PC-3 (cell line): ENCODE data around the gene PASK. TPM values are rescaled to one million over a fixed set of nuclear protein-coding genes. Genes with fewer than 3 reads are reported as not detected.

Source experiments
- ATAC-seq: fragments of 200-7000 bp; cut with Tn5 transposase; 2 replicates; pipeline ENCODE4 v1.9.1; 2020; ENCODE audit warnings: mild to moderate bottlenecking, moderate library complexity
- BruUV-seq: library from RNA; stranded (reverse); fragments of 400-500 nt; replicated peaks from 2 replicates; lab custom pipeline; 2021; lab: Mats Ljungman, UMichigan
- CTCF ChIA-PET: fragments of 300-600 bp; sonication (Branson Sonifier 250); formaldehyde crosslinking; loops from one replicate; lab custom pipeline; 2022; ENCODE audit warnings: antibody characterized with exemption; lab: Charles Lee
- POLR2A ChIA-PET: fragments of 300-600 bp; sonication (Branson Sonifier 250); formaldehyde crosslinking; loops from one replicate; lab custom pipeline; 2022; ENCODE audit warnings: antibody characterized with exemption; ENCODE audit not compliant: unreplicated experiment; lab: Charles Lee
- DNase-seq: peaks from one replicate; pipeline ENCODE4 v3.0.0-alpha.2; 2015
- H2AFZ ChIP-seq: fragments of 300-600 bp; sonication (generic); 2 replicates; pipeline ENCODE4 v1.6.0; 2016; ENCODE audit warnings: antibody characterized with exemption, low read length
- H3F3A ChIP-seq: fragments of 300-600 bp; sonication (generic); one replicate; pipeline ENCODE4 v1.6.0; 2017; ENCODE audit warnings: antibody characterized with exemption, low read length, control low read depth, mild to moderate bottlenecking; ENCODE audit not compliant: unreplicated experiment
- H3K27ac ChIP-seq: fragments of 300-600 bp; sonication (generic); 2 replicates; pipeline ENCODE4 v1.5.1; 2016; ENCODE audit warnings: mild to moderate bottlenecking, low read length
- H3K27me3 ChIP-seq: fragments of 300-600 bp; sonication (generic); 2 replicates; pipeline ENCODE4 v1.6.1; 2016; ENCODE audit warnings: low read length, mixed read lengths
- H3K36me3 ChIP-seq: fragments of 300-600 bp; sonication (generic); 2 replicates; pipeline ENCODE4 v1.6.1; 2016; ENCODE audit warnings: low read depth, mixed run types, low read length, mixed read lengths
- H3K4me1 ChIP-seq: fragments of 300-600 bp; sonication (generic); 2 replicates; pipeline ENCODE4 v1.5.1; 2016; ENCODE audit warnings: low read length; ENCODE audit not compliant: insufficient read depth
- H3K4me2 ChIP-seq: fragments of 300-600 bp; sonication (generic); 2 replicates; pipeline ENCODE4 v1.6.0; 2016; ENCODE audit warnings: low read length
- H3K4me3 ChIP-seq: fragments of 300-600 bp; sonication (generic); 2 replicates; pipeline ENCODE4 v1.5.1; 2016; ENCODE audit warnings: mild to moderate bottlenecking, low read length, mixed read lengths
- H3K79me2 ChIP-seq: fragments of 300-600 bp; sonication (generic); 2 replicates; pipeline ENCODE4 v1.6.1; 2017; ENCODE audit warnings: low read length, mixed read lengths
- H3K9ac ChIP-seq: fragments of 300-600 bp; sonication (generic); 2 replicates; pipeline ENCODE4 v1.6.0; 2016; ENCODE audit warnings: mild to moderate bottlenecking, low read length
- H3K9me2 ChIP-seq: fragments of 300-600 bp; sonication (generic); replicated peaks from 2 replicates; pipeline ENCODE4 v1.6.1; 2016; ENCODE audit warnings: mixed run types, low read length, mixed read lengths
- H3K9me3 ChIP-seq: fragments of 300-600 bp; sonication (generic); 2 replicates; pipeline ENCODE4 v1.6.1; 2016; ENCODE audit warnings: low read length, mixed read lengths
- H4K20me1 ChIP-seq: fragments of 300-600 bp; sonication (generic); 2 replicates; pipeline ENCODE4 v1.6.1; 2016; ENCODE audit warnings: low read length, mixed read lengths
- EZH2 ChIP-seq: fragments of 300-600 bp; sonication (generic); IDR thresholded peaks from one replicate; pipeline ENCODE4 v1.6.1; 2017; ENCODE audit warnings: antibody characterized with exemption, mild to moderate bottlenecking, low read length; ENCODE audit not compliant: unreplicated experiment
- EZH2phosphoT487 ChIP-seq: fragments of 300-600 bp; sonication (generic); IDR thresholded peaks from 2 replicates; pipeline ENCODE4 v1.6.1; 2018; ENCODE audit warnings: mild to moderate bottlenecking, antibody characterized with exemption, low read length, borderline replicate concordance
- intact Hi-C: fragments of 100-400 bp; cut with micrococcal nuclease; formaldehyde crosslinking; loops from 2 replicates; pipeline ENCODE4 v1.9.0; 2023
- total RNA-seq: library from RNA; depleted of rRNA; stranded (reverse); fragments of >200 nt; gene quantifications from 2 replicates; pipeline ENCODE4 v1.2.3, GENCODE V29; 2014
- TF ChIP-seq, protein P1 (sequence below): fragments of 300-600 bp; sonication (generic); conservative IDR thresholded peaks from 2 replicates; pipeline ENCODE4 v1.5.1; 2017; ENCODE audit warnings: antibody characterized with exemption, low read depth, mild to moderate bottlenecking, low read length

The PASK gene
- total RNA-seq, 1 experiment from 2014 or later: 4.1 TPM

DNA sequence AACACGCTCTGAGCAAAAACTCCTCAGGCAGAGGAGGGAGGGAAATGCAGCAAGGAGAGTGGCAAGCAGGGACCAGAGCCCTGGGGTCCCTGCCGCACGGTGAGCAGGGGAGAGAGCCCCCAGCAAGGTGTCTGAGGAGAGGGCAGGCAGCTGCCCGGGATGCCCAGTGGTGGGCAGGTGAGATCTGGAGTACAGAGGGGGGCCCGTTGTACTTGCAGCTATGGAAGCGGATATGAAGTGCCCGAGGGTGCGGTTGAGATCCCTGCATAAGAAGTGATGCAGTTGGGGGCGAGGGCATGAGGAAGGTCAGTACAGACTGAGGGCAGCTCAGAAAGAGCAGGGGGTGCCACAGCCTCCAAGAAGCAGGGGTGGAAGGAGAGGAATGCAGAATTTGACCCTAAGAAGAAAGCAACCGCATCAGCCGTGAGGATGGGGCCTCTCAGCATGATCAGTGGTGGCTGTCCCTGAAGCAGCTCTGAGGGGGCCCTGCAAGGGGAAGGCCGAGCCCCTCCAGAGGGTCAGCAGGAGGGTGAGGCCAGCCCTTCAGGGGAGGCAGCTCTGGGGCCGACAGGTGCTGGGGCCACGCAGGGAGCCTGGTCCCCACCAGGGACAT is 76.6 kb downstream of the PASK start:
- H3K9me3 ChIP-seq: no peaks in the 10 kb centered on the region
- H3K4me2 ChIP-seq: no peak overlapping the region
- no peak overlapping the region for H2AFZ ChIP-seq
- no peaks in the 10 kb centered on the region for H4K20me1 ChIP-seq
- no peaks in the 10 kb centered on the region for H3F3A ChIP-seq
- CTCF ChIA-PET: no interaction called here
- BruUV-seq: no TSS peak
- no peaks in the 10 kb centered on the region for H3K4me1 ChIP-seq
- H3K27ac ChIP-seq: no peak overlapping the region
- H3K9ac ChIP-seq: no peak overlapping the region
- no peak for ATAC-seq
- no peaks in the 10 kb centered on the region for H3K9me2 ChIP-seq
- no peak overlapping the region for H3K4me3 ChIP-seq
- no peaks in the 10 kb centered on the region for H3K36me3 ChIP-seq
- DNase-seq: no peak
- TF ChIP-seq EZH2phosphoT487 (no peak), EZH2 (no peak)
- TF ChIP-seq, protein P1, sequence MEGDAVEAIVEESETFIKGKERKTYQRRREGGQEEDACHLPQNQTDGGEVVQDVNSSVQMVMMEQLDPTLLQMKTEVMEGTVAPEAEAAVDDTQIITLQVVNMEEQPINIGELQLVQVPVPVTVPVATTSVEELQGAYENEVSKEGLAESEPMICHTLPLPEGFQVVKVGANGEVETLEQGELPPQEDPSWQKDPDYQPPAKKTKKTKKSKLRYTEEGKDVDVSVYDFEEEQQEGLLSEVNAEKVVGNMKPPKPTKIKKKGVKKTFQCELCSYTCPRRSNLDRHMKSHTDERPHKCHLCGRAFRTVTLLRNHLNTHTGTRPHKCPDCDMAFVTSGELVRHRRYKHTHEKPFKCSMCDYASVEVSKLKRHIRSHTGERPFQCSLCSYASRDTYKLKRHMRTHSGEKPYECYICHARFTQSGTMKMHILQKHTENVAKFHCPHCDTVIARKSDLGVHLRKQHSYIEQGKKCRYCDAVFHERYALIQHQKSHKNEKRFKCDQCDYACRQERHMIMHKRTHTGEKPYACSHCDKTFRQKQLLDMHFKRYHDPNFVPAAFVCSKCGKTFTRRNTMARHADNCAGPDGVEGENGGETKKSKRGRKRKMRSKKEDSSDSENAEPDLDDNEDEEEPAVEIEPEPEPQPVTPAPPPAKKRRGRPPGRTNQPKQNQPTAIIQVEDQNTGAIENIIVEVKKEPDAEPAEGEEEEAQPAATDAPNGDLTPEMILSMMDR: no peak
- POLR2A ChIA-PET: no interaction called here
- no peaks in the 10 kb centered on the region for H3K27me3 ChIP-seq
- intact Hi-C loops: no loop called here
- no peaks in the 10 kb centered on the region for H3K79me2 ChIP-seq

DNA sequence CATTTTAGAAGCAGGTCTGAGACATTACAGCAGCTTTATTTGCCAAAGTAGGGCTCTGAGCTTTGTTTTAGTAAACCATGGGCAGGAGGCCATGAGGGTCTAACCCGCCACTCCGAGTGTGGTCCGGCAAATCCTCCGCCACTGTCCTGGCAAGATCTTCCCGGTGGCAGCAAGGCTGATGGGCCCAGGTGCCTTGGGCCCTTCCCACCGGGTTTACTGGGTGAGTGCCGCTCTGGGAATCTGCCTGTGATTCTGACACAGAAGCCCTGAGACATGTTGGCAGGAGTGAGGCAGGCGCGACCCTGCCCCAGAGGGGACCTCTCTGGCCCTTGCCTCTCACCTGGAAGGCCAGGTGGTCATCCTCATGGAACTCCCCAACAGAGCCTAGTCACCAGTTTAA is 77.1 kb downstream of the PASK start:
- Histone ChIP-seq H2AFZ (no peak overlapping the region), H3K4me3 (no peak overlapping the region), H3K4me1 (no peaks in the 10 kb centered on the region), H3K9me3 (no peaks in the 10 kb centered on the region), H4K20me1 (no peaks in the 10 kb centered on the region), H3K27me3 (no peaks in the 10 kb centered on the region), H3F3A (no peaks in the 10 kb centered on the region), H3K4me2 (no peak overlapping the region), H3K79me2 (no peaks in the 10 kb centered on the region), H3K9me2 (no peaks in the 10 kb centered on the region), H3K27ac (no peak overlapping the region), H3K36me3 (no peaks in the 10 kb centered on the region), H3K9ac (no peak overlapping the region)
- intact Hi-C loops: no loop called here
- ChIA-PET CTCF (no interaction called here), POLR2A (no interaction called here)
- no TSS peak for BruUV-seq
- TF ChIP-seq EZH2phosphoT487: no peak
- no peak for TF ChIP-seq EZH2
- TF ChIP-seq, protein P1: no peak
- ATAC-seq (no peak), DNase-seq (no peak)

- DNase-seq (no peak), ATAC-seq (no peak)
- Histone ChIP-seq H4K20me1 (no peaks in the 10 kb centered on the region), H3K36me3 (no peaks in the 10 kb centered on the region), H3K4me2 (no peak overlapping the region), H3K9ac (no peak overlapping the region), H3K79me2 (no peaks in the 10 kb centered on the region), H3K27me3 (no peaks in the 10 kb centered on the region), H2AFZ (no peak overlapping the region), H3F3A (no peaks in the 10 kb centered on the region), H3K27ac (no peak overlapping the region), H3K9me3 (no peaks in the 10 kb centered on the region), H3K4me3 (no peak overlapping the region), H3K9me2 (no peaks in the 10 kb centered on the region), H3K4me1 (no peaks in the 10 kb centered on the region)
- intact Hi-C loops: no loop called here
- ChIA-PET CTCF (no interaction called here), POLR2A (no interaction called here)
- BruUV-seq: no TSS peak
- TF ChIP-seq EZH2phosphoT487: no peak
- TF ChIP-seq EZH2: no peak
- TF ChIP-seq, protein P1: no peak
Observed at GRCh38 chr2:241071677-241072111, 77.6 kb downstream of the PASK start.
